ENCODE measurements around the gene DBN1.

- TF ChIP-seq CTCF (IDR thresholded peaks at IDR 0.05) (no peak), POLR2A (IDR thresholded peaks at IDR 0.05) (no peak)
Measured at GRCh38 chr5:177468685-177469628, 4.5 kb downstream of the DBN1 start.

All from adrenal gland (tissue), 5 donors.